Urothelium cell line (cell line): ENCODE results near the gene ACTN4.

ENCODE experiments used
- DNase-seq: peaks from one replicate; pipeline ENCODE4 v3.0.0; 2011; ENCODE audit warnings: low spot score, mixed read lengths
- FAIRE-seq: peaks from 2 replicates; lab custom pipeline; 2011; peaks lifted over from hg19 to GRCh38; lab: Jason Lieb, UNC

The ACTN4 gene

DNA sequence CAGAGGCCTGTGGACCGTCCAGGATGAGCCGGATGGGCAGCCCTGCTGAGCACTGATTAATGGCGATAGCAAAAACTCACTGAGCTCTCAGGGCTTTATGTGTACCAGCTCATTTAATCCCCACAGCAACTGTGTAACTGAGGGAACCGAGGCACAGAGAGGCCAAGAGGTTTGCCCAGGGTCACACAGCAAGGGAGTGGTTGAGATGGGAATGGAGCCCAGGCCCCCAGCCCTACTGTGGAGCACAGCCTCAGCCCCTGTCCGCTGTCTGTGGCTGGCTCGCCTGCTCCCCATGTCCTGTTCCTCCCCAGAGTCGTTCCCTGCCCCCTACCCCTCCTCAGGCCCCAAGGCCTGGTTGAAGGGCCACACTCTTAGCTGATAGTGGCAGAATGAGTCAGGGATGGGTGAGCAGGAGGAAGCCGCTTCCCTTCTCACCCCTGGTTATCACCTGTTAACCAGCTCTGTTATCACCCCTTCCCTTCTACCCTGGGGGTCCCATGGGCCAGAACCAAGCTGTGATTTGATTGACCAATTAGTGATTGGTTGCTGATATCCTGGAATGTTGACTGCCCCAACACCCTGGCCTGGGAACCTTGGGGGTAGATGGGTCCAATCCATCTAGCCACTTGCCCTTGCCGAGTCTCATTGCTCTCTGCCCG lies 75.6 kb downstream of the ACTN4 start:
- DNase-seq (no peak), FAIRE-seq (no peak)

- no peak for DNase-seq
- FAIRE-seq, result no peak
These were observed 76.1 kb downstream of the ACTN4 start for GRCh38 chr19:38723606-38723965.

- FAIRE-seq (no peak), DNase-seq (no peak)
These were observed 76.8 kb downstream of the ACTN4 start for GRCh38 chr19:38723990-38724854.

GRCh38 chr19:38725469-38726283 lies 78.2 kb downstream of the ACTN4 start:
- no peak for FAIRE-seq

GRCh38 chr19:38726284-38726673 lies 78.8 kb downstream of the ACTN4 start:
- FAIRE-seq, result no peak
- DNase-seq, result no peak

More at GRCh38 chr19:38725469-38726283, 78.2 kb downstream of the ACTN4 start:
- no peak for DNase-seq

DNA sequence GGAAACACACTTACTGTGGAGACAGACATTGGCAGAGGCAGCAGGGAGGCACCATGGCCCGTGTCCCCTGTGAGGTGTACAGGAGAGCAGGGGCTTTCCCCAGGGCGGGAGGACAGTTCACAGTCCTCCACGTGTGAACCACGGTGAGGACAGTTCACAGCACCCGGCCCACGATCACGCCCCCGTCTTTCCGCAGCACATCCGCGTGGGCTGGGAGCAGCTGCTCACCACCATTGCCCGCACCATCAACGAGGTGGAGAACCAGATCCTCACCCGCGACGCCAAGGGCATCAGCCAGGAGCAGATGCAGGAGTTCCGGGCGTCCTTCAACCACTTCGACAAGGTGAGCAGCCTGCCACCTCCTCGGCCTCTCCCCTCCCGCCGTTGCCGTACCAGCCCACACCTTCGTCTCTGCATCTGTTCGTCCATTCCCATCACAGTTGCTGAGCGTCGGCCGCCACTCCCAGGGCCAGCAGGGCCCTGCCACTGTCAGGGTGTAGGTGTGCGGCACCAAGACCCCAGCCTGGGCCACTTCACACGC lies 79.4 kb downstream of the ACTN4 start:
- DNase-seq, result no peak
- FAIRE-seq, result peak; percentile 50

DNA sequence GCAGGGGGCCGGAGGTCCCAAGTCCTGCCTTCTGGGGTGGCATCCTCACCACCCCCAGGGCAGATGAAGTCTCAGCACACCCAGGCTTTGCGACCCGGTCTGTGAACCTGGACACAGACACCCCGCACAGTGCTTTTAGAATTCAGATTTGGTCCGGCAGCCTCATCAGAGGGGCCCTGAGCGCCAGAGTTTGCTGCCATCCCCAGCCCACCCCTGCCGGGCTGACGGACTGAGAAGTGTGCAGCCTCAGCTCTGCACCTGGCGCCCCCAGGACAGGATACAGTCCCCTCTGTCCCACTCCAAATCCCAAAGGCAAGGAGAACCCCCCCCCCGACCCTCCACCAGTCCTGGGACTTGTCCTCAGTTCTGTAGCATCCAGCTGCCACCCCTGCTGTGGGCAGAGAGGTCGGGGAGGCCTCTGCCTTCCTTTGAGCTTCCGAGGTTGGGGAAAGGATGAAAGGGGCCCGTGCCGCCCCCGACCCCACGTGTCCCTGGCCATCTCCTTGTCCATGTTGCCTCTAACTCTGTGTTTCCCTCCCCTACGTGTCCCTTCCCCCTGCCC lies 79.9 kb downstream of the ACTN4 start:
- FAIRE-seq, result no peak
- DNase-seq, result no peak

DNA sequence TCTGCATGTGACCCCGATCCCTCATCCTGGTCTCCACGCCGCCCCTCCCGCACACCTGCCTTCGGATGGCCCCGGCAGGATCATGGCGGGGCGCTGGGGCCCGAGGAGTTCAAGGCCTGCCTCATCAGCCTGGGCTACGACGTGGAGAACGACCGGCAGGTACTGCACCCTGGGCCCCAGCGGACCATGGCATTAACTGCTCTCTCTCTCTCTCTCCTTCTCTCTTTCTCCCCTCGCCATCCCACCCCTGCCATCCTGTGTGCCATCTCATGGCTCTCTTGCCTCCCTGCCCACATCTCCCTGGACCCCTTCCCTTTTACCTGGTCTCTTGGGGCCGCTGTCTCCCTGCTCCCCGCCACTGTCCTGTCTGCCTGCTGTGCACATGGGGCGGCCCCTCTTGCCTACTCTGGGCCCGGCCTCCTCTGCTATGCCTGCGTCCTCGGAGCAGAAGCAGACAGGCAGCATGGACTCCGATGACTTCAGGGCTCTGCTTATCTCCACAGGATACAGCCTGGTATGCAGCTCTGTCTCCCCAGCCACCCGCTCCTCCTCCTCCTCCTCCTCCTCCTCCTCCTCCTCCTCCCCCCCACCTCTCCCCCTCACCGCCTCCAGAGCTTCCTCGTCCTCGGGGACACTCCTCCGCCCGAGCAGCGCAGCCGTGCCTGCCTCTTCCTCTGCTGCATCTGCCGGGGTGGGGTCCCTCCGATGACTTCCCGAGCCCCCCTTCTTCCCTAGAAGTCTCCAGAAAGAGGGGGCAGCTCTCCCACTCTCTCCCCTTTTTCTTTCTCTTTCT lies 80.6 kb downstream of the ACTN4 start:
- FAIRE-seq, result no peak

GRCh38 chr19:38728752-38729541 lies 81.5 kb downstream of the ACTN4 start:
- DNase-seq (no peak), FAIRE-seq (no peak)

More for the DNA sequence above, 80.6 kb downstream of the ACTN4 start:
- DNase-seq, result no peak

DNA sequence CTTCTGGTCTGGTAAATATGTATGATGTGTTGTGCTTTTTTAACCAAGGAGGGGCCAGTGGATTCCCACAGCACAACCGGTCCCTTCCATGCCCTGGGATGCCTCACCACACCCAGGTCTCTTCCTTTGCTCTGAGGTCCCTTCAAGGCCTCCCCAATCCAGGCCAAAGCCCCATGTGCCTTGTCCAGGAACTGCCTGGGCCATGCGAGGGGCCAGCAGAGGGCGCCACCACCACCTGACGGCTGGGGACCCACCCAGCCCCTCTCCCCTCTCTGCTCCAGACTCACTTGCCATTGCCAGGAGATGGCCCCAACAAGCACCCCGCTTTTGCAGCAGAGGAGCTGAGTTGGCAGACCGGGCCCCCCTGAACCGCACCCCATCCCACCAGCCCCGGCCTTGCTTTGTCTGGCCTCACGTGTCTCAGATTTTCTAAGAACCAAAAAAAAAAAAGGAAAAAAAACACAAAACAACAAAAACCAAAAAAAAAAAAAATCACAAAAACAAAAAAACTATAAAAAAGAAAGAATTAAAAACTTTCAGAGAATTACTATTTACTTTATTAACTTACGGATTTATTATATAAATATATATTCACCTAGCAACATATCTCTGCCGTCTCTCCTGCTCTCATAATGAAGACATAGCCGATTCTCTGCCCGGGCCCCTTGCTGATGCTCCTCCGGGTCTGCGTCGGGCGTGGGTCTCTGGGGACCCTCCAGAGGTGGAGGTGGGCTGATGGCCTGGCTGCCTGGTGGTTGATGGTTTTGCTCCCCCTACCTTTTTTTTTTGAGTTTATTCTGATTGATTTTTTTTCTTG lies 82.4 kb downstream of the ACTN4 start:
- peak; percentile 58 for DNase-seq
- FAIRE-seq, result no peak

DNA sequence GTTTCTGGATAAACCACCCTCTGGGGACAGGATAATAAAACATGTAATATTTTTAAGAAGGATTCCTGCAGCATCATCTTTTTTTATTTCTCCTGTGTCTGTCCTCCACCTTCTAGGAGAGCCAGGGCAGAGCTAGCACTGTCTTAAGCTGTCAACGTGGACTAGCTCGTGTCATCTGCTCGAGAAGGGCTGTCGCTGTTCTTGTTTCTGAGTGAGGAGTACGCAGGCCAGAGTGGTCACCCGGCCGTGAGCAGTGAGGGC lies 83.0 kb downstream of the ACTN4 start:
- FAIRE-seq (no peak), DNase-seq (no peak)

DNA sequence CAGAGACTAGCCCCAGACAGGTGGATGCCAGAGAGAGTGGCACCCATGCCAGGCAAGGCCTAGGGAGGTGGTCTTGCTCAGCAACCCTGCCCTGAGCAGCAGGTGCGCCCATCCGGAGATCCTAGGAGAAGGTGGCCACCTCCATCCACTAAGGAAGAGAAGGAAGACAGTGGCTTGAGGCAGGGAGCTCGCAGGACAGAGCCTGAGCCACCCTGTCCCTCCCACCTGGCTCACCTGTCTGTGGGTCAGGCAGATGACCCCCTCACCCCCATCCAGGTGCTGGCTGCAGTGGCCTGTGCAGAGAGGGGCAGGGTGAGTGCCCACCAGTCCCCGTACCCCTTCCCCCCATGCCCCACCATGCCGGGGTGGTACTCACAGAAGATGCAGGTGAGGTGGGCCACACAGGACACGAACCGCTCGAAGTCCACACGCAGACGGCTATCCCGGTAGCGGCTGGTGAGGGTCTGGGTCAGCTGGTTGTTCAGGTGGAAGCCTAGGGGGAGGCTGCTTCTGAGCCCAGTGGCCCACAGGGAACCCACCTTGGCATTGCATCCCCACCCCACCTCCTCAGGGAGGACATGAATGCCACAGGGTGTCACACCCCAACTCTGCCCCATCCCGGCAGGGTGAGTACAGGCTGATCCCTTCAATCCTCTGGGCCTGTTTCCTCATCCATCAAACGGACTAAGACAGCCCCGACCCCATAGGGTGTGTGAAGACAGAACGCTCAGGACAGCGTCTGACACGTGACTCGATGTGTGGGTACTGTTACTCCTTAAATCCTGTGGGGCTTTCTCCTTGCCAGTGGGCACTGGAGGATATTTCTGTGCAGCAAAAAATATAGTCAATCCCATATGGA lies 83.5 kb downstream of the ACTN4 start:
- DNase-seq (no peak), FAIRE-seq (no peak)

GRCh38 chr19:38731654-38732301 lies 84.3 kb downstream of the ACTN4 start:
- no peak for DNase-seq
- FAIRE-seq, result no peak

DNA sequence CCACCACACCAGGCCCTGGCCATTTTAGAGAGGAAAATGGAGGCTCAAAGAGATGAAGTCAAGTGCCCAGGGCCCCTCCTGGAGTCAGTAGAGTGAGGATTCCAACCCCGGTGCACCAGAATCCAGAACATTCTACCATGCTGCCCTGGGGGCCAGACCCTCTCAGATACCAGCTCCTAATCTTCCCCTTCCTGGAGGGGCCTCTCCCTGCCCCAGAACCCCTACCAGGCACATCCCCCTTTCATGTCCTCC lies 85.7 kb downstream of the ACTN4 start:
- FAIRE-seq (no peak), DNase-seq (no peak)

DNA sequence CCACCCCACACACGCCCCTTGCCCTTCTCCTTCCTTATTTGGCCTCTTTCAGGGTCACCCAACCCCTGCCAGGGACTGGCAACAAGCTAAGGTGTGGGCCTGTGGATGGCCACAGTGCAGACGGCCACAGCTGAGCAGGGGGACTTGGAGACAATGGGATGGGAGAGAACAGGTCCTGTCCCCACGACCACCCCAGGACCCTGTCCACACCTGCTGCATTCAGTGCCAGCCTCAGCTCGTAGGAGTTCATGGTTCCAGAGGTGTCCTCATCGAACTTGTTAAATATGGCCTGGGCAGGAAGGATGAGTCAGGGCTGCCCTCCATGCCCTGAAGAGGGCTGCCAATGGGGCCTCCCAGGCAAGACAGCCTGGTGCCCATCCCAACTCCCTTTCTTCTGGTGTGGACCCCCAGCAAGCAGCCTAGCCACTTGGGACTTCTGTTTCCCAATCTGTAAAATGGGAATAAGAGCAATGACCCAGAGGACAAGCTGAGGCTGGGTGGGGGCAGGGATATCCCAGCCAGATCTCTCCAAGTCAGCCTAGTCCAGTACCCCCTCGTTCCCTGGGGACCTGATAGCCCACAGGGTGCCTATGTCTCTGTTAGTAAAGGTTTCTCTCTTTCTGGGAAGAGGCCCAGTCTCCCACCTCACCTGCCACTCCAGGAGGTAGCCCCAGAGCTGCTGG lies 86.2 kb downstream of the ACTN4 start:
- no peak for DNase-seq
- FAIRE-seq, result peak; percentile 48

DNA sequence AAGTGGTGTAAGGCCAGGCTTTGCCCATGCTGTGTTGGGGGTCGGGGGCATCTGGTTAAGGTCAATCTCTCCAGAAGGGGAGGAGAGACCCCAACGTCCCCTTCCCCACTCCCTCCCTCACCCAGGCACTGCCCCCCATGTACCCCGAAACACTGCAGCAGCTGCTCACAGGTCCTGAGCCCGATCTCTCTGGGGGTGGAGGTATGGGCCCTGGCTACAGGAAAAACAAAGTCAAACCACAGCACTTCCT lies 86.7 kb downstream of the ACTN4 start:
- DNase-seq, result no peak
- no peak for FAIRE-seq
